Adipose tissue (tissue), 3 donors: ENCODE data around the gene SKOR2. TPM values are rescaled to one million over a fixed set of nuclear protein-coding genes. Genes with fewer than 3 reads are reported as not detected.
"Not testable (repeated sequence)": the region's sequence is repeated elsewhere in the genome, so short reads cannot be mapped to it uniquely, and the experiment has no call there.

ENCODE experiments used
- H3K27ac ChIP-seq: one replicate; pipeline ENCODE4 v1.5.1; 2013; ENCODE audit warnings: low read depth, low read length
- WGBS, 3 donors: extraction: QIAGEN DNeasy Blood & Tissue Kit; methylation state at CpG; one replicate each; pipeline ENCODE4 v1.1.7; 2013; 5-methylcytosine and 5-hydroxymethylcytosine counted together
- polyA plus RNA-seq, 3 donors: library from polyadenylated mRNA; stranded (reverse); fragments of 200-250 nt; gene quantifications; one replicate each; pipeline ENCODE4 v1.2.3, GENCODE V29; 2013
- donor health status: healthy with polysubstance abuse.
- donor health status: Bipolar disorder and iron deficiency.
- donor health status: healthy.

The SKOR2 gene
- polyA plus RNA-seq, 3 donors: not detected

GRCh38 chr18:47163241-47163640 lies 88.2 kb downstream of the SKOR2 start:
- H3K27ac ChIP-seq: no peak overlapping the region
- 66 to 75% (median 73%) methylated on average over 5 of the region's 5 CpGs for WGBS, 3 donors

GRCh38 chr18:47160256-47160655 lies 91.2 kb downstream of the SKOR2 start:
- H3K27ac ChIP-seq: no peak overlapping the region
- WGBS, 3 donors: 96 to 99% (median 98%) methylated on average over 5 of the region's 5 CpGs

GRCh38 chr18:47158404-47158803 lies 93.1 kb downstream of the SKOR2 start:
- not testable (repeated sequence) for H3K27ac ChIP-seq
- 94 to 95% (median 95%) methylated on average over 16 of the region's 16 CpGs for WGBS, 3 donors

Other genes with a start within 250 kb of the SKOR2 start
- not detected for gene ELOA2, start 216.0 kb downstream of the SKOR2 start, polyA plus RNA-seq
- gene HDHD2, start 101.2 kb downstream of the SKOR2 start, polyA plus RNA-seq: 10 to 100 TPM; 15.4 to 27.7 (median 19.3) TPM
- gene IER3IP1, start 75.3 kb downstream of the SKOR2 start, polyA plus RNA-seq: 10 to 100 TPM in 2 of 3 donors, 1 to 10 TPM in 1; 6.9 to 16.3 (median 11.6) TPM